Esophagus squamous epithelium (tissue), 4 donors: ENCODE measurements around the gene RAPGEF5.

Experiments
- POLR2A ChIP-seq, 4 donors: fragments of 450-650 bp; IDR thresholded peaks; one replicate each; pipeline ENCODE4 v1.6.1; 2017; ENCODE audit warnings: antibody characterized with exemption in 4 of 4, mild to moderate bottlenecking in 4 of 4, moderate library complexity in 3 of 4
- TF ChIP-seq, protein P1 (sequence below), 6 experiments: fragments of 450-650 bp in 4 of 6; fragments of 200-600 bp in 2 of 6; sonication (generic) in 2 of 6; IDR thresholded peaks; one replicate each; pipeline ENCODE4 v1.5.1; 2016 to 2019; ENCODE audit warnings: antibody characterized with exemption in 6 of 6, mild to moderate bottlenecking in 4 of 6, moderate library complexity in 4 of 6

- TF ChIP-seq, protein P1, sequence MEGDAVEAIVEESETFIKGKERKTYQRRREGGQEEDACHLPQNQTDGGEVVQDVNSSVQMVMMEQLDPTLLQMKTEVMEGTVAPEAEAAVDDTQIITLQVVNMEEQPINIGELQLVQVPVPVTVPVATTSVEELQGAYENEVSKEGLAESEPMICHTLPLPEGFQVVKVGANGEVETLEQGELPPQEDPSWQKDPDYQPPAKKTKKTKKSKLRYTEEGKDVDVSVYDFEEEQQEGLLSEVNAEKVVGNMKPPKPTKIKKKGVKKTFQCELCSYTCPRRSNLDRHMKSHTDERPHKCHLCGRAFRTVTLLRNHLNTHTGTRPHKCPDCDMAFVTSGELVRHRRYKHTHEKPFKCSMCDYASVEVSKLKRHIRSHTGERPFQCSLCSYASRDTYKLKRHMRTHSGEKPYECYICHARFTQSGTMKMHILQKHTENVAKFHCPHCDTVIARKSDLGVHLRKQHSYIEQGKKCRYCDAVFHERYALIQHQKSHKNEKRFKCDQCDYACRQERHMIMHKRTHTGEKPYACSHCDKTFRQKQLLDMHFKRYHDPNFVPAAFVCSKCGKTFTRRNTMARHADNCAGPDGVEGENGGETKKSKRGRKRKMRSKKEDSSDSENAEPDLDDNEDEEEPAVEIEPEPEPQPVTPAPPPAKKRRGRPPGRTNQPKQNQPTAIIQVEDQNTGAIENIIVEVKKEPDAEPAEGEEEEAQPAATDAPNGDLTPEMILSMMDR (IDR thresholded peaks at IDR 0.05): no peak
- no peak for TF ChIP-seq POLR2A (IDR thresholded peaks at IDR 0.05)
Observed at GRCh38 chr7:22216309-22216708, 140.6 kb downstream of the RAPGEF5 start.
